ENCODE data around the gene AADACL3.
"Not testable (repeated sequence)": the region's sequence is repeated elsewhere in the genome, so short reads cannot be mapped to it uniquely, and the experiment has no call there.

The AADACL3 gene, protein sequence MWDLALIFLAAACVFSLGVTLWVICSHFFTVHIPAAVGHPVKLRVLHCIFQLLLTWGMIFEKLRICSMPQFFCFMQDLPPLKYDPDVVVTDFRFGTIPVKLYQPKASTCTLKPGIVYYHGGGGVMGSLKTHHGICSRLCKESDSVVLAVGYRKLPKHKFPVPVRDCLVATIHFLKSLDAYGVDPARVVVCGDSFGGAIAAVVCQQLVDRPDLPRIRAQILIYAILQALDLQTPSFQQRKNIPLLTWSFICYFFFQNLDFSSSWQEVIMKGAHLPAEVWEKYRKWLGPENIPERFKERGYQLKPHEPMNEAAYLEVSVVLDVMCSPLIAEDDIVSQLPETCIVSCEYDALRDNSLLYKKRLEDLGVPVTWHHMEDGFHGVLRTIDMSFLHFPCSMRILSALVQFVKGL

DNA sequence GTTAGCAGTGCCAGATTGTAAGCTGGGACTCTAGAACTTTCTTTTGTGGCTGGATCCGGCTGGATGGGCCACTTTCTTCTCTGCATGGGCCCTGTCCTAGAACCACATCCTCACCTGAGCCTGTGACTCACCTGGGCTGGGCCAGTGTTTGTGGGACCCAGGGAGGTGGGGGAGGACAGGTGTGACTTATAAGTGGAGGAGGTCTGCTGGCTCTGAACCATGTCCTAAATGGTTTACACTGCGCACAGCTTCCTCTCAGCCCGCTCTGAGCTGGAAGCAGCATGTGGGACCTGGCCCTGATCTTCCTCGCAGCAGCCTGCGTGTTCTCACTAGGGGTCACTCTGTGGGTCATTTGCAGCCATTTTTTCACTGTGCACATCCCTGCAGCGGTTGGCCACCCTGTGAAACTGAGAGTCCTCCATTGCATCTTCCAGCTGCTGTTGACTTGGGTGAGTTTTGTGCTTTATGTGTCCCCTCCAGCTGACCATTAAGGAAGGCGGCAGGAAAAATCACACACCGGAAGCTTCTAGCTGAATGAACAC is at the start of gene AADACL3:
Gene AADACL3 (plus strand): TSS at position 215 of the 542 bp plus-strand sequence. CDS start 67 bp downstream, at position 282.
- DNase-seq = no peak

DNA sequence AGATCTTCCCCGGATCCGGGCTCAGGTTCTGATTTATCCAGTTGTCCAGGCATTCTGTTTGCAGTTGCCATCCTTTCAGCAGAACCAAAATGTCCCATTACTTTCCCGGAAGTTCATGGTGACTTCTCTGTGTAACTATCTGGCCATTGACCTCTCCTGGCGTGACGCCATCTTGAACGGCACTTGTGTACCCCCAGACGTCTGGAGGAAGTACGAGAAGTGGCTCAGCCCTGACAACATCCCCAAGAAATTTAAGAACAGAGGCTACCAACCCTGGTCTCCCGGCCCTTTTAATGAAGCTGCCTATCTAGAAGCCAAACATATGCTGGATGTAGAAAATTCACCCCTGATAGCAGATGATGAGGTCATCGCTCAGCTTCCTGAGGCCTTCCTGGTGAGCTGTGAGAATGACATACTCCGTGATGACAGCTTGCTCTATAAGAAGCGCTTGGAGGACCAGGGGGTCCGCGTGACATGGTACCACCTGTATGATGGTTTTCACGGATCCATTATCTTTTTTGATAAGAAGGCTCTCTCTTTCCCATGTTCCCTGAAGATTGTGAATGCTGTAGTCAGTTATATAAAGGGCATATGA is 49.7 kb upstream of the AADACL3 start:
- no peak for DNase-seq

GRCh38 chr1:12669529-12670068 is 46.3 kb upstream of the AADACL3 start:
- DNase-seq = no peak

- DNase-seq = no peak
These were observed 41.6 kb upstream of the AADACL3 start for GRCh38 chr1:12674358-12674757.

DNA sequence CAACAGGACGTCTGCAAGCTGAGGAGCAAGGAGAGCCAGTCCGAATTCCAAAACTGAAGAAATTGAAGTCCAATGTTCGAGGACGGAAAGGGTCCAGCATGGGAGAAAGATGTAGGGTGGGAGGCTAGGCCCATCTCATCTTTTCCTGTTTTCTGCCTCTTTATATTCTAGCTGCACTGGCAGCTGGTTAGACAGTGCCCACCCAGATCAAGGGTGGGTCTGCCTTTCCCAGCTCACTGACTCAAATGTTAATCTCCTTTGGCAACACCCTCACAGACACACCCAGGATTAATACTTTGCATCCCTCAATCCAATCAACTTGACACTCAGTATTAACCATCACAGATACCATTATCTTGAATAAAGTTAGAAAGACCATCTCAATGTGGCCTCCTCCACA is 39.8 kb upstream of the AADACL3 start:
- DNase-seq = not testable (repeated sequence)

DNA sequence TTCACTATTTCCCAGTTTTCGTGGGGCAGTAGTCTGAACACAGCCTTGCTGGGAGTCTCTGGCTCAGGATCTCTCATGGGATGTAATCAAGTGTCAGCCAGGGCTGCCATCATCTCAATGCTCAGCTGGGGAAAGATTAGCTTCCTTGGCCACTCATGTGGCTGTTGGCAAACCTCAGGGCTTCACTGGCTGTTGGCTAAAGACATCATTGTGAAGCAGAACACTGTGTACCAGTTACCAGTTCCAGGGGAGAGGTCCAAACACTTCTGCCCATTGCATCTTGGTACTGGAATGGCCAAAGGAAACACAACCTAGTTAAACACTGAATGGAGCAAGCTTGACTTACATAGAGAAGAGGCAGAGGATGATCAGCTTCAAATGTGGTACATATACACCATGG is 38.3 kb upstream of the AADACL3 start:
- no peak for DNase-seq

DNA sequence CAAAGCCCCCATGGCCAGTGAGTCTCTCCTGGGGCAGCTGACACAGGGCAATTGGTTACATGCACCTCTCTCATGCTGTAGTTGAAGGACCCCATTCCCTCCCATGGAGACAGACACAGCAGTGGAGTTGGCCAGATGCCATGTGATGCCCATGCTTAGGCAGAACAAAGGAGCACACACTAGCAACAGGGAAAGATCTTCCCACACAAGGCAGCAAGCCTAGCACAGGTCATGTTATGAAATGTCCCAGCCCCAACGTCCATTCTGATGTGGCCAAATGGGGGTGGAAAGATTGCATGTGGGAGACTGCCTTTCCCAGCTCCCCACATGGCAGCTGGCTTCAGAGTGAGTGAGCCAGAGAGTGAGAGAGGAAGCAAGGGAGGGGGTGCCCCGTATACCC is 37.6 kb upstream of the AADACL3 start:
- DNase-seq = no peak

GRCh38 chr1:12678820-12679219 is 37.1 kb upstream of the AADACL3 start:
- no peak for DNase-seq

GRCh38 chr1:12690156-12690555 is 25.8 kb upstream of the AADACL3 start:
- DNase-seq = no peak

GRCh38 chr1:12692967-12693782 is 22.7 kb upstream of the AADACL3 start:
- no peak for DNase-seq

GRCh38 chr1:12696658-12697057 is 19.3 kb upstream of the AADACL3 start:
- no peak for DNase-seq

GRCh38 chr1:12697397-12697796 is 18.5 kb upstream of the AADACL3 start:
- no peak for DNase-seq

DNA sequence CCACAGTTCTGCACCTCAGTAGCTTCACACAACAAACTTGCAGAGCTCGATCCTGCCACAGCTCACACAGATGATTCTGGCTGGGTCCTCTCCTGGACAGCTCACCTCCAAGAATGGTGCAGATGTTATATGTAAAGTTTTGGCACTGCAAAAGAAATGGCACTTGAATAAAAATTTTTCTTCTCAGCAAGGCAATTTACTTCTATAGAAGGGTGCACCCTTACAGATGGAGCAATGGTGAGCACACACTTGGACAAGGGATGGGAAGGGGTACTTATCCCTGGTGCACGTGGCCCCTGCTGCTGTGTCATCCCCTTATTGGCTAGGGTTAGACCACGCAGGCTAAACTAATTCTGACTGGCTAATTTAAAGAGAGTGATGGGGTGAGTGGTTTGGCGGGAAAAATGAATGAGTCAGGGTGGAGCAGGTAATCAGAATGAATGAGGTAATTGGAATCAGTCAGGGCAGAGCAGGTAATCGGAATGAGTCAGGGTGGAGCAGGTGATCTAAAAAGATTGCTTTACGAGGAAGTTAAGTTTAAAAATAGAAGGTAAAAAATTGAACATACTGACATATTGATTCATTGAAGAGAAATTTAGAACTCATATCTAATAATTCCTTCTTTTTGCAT is 12.0 kb upstream of the AADACL3 start:
- DNase-seq = no peak

- no peak for DNase-seq
These were observed 9.8 kb upstream of the AADACL3 start for GRCh38 chr1:12706061-12706460.

- no peak for DNase-seq
These were observed 7.4 kb upstream of the AADACL3 start for GRCh38 chr1:12708396-12709090.

DNA sequence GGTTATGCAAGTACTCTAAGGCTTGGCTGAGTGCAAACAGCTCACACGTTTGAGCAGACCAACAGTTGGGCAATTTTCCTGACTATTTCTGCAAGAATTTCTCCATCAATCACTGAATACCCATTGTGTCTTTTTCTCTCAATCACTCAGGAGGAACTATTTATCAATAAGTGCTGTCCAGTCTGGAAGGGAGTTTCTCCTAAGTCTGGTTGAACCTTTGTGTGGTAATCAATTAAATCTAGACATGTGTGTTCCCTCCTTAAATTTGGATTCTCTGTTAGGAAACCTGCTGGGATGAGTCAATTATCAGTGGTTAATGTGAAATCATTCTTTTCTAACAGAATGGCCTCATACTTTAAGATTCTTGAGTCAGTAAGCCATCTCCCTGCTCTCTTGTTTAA is 6.8 kb upstream of the AADACL3 start:
- no peak for DNase-seq

GRCh38 chr1:12709696-12710095 is 6.2 kb upstream of the AADACL3 start:
- DNase-seq = no peak

DNA sequence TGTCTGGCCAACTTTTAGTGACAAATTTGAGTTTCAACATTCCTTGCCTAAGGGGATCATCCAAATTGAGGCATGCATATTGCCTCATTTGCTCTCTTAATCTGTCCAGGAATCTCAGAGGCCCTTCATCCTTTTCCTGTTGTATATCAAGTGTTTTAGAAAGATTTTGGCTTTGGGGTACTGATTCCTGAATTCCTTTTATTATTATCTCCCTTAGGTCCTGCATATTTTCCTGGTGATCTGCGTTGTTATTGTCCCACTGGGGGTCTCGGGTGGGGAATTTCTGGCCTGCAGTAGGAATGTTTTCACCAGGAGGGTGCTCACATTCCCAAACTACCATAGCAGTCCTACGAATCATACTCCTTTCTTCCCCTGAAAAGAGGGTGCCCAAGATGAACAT is 4.4 kb upstream of the AADACL3 start:
- DNase-seq = no peak

DNA sequence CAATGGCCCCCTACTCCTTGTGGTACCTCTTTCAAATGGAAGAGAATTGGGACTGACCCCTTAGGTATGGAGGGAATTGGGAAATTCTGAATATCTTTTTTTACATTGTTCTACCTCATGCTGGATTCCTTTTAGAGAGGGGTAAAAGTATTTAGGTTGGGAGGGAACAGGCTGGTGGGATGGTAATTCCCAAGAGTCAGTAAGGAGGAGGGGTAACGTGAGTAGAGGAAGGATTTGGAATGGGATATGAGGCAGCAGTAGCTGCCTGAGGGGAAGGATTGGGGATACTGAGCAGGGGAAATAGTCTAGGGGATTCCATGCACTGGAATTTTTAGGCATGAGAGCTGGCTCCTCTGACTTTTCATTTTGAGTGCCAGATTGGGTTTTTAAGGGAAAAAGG is 3.8 kb upstream of the AADACL3 start:
- no peak for DNase-seq

GRCh38 chr1:12712929-12713328 is 3.0 kb upstream of the AADACL3 start:
- no peak for DNase-seq

DNA sequence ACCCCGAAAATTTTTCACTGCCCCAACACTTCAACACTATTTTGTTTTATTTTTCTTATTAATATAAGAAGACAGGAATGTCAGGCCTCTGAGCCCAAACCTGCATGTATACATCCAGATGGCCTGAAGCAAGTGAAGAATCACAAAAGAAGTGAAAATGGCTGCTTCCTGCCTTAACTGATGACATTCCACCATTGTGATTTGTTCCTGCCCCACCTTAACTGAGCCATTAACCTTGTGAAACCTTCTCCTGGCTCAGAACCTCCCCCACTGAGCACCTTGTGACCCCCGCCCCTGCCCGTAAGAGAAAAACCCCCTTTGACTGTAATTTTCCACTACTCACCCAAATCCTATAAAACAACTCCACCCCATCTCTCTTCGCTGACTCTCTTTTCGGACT is 2.3 kb upstream of the AADACL3 start:
- not testable (repeated sequence) for DNase-seq

Data from CD4-positive, alpha-beta T cell treated with Interleukin-4 for 1 hour (primary cell).